ENCODE results near the gene PXDC1. TPM values are rescaled to one million over a fixed set of nuclear protein-coding genes. Genes with fewer than 3 reads are reported as not detected.

PXDC1 gene
- total RNA-seq, 2 donors from 2014 or later: 0.94 to 7.2 TPM

DNA sequence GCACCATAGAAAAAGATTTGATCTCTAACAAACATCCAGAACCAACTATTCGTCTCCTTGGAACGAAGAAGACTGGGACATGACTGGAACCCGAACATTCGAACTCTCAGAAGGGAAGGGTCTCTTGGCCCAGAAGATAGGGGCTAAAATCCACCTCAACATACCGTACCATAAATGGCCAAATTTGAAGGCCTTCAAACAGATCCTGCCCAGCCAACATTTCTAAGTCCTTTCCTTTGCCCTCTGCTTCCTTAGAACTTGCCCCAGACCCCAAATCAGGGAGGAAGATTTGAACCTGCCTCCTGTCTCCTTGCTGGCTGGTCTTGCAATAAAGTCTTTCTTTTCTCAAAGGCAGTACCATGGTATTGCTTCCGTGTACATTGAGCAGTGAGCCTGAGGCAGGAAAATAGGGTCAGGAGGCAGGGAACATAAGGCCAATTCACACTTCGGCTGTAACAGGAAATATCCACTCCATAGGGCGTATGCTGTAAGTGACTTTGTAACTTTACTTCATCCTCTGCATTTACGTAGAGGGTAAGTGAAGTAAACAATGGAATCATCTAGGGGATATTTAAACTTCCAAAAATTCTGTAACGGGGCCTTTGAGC, 1.8 kb upstream of the PXDC1 start:
- no peaks in the 10 kb centered on the region for H3K4me1 Mint-ChIP-seq (ENCODE audit: low read depth)
- no peaks in the 10 kb centered on the region for H3K9me3 Mint-ChIP-seq
- peaks cover 29% of the 10 kb centered on the region for H3K27me3 Mint-ChIP-seq (ENCODE audit: low read depth)
- no peak for ATAC-seq (replicated peaks in 1 of 2)
- peak overlapping the region; percentile 56 to 81 for H3K4me3 Mint-ChIP-seq
- H3K27ac Mint-ChIP-seq: no peak overlapping the region
- no peak for DNase-seq
- H3K36me3 Mint-ChIP-seq (ENCODE audit: insufficient read depth in 2 of 2): peaks cover 0 to 1% of the 10 kb centered on the region in 2 donors

- Mint-ChIP-seq H3K4me3 (peak overlapping the region; percentile 64 to 81), H3K4me1 (ENCODE audit: low read depth) (no peaks in the 10 kb centered on the region), H3K9me3 (no peaks in the 10 kb centered on the region), H3K36me3 (ENCODE audit: insufficient read depth in 2 of 2) (peaks cover 0 to 1% of the 10 kb centered on the region in 2 donors), H3K27me3 (ENCODE audit: low read depth) (peaks cover 36% of the 10 kb centered on the region), H3K27ac (no peak overlapping the region)
- DNase-seq (no peak), ATAC-seq (replicated peaks in 1 of 2) (no peak)
These were observed 1.2 kb upstream of the PXDC1 start for GRCh38 chr6:3752531-3753227.

DNA sequence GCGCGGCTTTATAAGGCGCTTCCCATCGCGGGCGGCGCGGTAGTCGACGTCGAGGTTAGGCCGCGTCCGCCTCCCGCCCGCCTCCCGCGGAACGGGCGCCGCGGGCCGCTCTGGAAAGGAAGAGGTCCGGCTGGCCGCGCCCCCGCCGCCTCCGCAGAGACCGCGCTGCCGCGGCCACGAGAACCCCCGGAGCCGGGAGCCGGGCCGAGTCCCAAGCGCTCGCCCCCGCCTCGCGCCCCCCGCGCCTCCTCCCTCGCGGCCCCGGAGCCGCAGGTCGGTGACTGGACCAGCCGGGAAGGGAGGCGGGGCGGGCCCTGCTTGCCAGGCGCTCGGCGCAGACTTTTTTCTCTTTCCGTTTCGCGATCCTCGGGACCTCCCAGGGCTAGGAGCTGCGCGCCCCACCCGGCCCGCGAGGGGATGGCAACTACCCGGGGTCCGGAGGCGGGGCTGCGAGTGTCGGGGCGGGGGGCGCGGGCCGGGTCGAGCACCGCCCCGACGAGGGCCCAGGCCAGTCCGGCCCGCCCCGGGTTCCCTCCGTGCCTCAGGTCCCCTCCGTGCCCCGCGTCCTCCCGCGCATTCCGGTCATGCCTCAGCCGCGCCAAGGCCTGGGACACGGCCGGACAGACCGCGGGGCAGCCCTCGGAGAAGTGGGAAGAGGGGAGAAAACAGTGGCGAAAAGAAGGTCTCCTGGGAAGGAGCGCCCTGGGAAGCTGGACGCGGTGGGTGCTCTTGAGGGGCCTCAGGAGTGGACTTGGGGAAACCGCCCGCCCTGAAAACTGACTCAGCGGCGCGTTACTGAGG, 417 bp upstream of the PXDC1 start:
- no peaks in the 10 kb centered on the region for H3K4me1 Mint-ChIP-seq (ENCODE audit: low read depth)
- peaks cover 0 to 1% of the 10 kb centered on the region in 2 donors for H3K36me3 Mint-ChIP-seq (ENCODE audit: insufficient read depth in 2 of 2)
- peak; percentile 75 to 79 for ATAC-seq (replicated peaks in 1 of 2)
- peak; percentile 76 for DNase-seq
- peaks cover 42% of the 10 kb centered on the region for H3K27me3 Mint-ChIP-seq (ENCODE audit: low read depth)
- no peak overlapping the region for H3K27ac Mint-ChIP-seq
- no peaks in the 10 kb centered on the region for H3K9me3 Mint-ChIP-seq
- H3K4me3 Mint-ChIP-seq: peak overlapping the region; percentile 64 to 71

DNA sequence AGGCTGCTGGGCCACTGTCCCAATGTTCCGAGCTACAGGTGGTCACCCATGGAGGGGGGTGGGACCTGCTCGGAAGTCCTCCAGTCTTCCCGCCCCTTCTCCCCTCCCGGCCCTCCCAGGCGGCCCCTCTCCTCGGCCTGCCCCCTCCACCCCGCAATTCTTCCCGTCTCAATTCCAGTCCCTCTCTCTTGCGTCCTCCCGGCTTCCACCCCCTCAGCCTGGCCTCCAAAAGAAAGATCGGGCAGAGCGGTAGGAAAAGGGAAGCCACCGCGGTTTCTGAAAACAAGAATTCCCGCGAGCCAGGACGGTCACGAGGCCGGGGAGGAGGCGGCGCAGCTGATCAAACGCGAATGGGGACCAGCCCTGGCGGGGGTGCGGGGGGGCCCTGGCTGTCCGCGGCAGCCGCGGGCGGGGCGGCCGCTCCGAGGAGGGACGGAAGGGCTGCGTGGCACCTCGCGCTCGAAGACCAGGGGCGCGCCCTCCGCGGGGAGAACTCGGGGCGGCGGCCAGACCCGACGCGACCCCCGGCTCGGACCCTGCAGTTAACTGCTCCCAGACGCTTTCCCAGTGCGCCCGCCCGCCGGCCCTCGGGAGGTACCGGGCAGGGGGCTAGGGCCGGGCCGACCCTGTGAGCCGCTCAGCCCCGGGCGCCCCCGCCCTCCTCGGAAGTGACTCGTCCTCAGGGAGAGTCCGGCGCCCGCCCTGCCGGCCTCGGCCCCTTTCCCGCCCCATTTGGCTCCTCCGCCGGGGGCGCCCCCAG, 1.0 kb downstream of the PXDC1 start:
- DNase-seq: peak; percentile 27 to 49
- no peak overlapping the region for H3K27ac Mint-ChIP-seq
- H3K27me3 Mint-ChIP-seq (ENCODE audit: low read depth): peaks cover 42% of the 10 kb centered on the region
- peak in 1 of 2 donors; percentile 49 for ATAC-seq (replicated peaks in 1 of 2)
- H3K4me3 Mint-ChIP-seq: peak overlapping the region; percentile 57 to 70
- H3K4me1 Mint-ChIP-seq (ENCODE audit: low read depth): no peaks in the 10 kb centered on the region
- no peaks in the 10 kb centered on the region for H3K9me3 Mint-ChIP-seq
- H3K36me3 Mint-ChIP-seq (ENCODE audit: insufficient read depth in 2 of 2): peaks cover 0 to 1% of the 10 kb centered on the region in 2 donors

DNA sequence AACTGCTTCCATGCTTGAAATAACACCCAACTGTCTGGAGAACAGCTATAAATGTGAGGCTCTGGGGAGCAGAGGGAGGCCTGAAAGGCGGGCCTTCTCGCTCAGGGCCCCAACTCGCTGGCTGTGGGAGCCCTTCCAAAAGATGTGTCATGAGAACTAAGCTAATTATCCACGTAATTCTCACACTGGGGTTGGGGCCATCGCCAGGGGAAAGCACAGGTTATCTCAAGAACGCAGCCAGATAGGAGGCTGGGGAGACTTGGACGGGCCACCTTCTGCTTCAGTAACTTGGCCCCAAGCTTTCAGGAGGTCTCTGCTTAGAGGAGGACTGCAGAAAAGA, 1.6 kb downstream of the PXDC1 start:
- ATAC-seq (replicated peaks in 1 of 2) (no peak), DNase-seq (no peak)
- peaks cover 0 to 1% of the 10 kb centered on the region in 2 donors for H3K36me3 Mint-ChIP-seq (ENCODE audit: insufficient read depth in 2 of 2)
- H3K27ac Mint-ChIP-seq: no peak overlapping the region
- H3K27me3 Mint-ChIP-seq (ENCODE audit: low read depth): peaks cover 42% of the 10 kb centered on the region
- H3K9me3 Mint-ChIP-seq: no peaks in the 10 kb centered on the region
- peak overlapping the region; percentile 54 to 70 for H3K4me3 Mint-ChIP-seq
- no peaks in the 10 kb centered on the region for H3K4me1 Mint-ChIP-seq (ENCODE audit: low read depth)

- Mint-ChIP-seq H3K4me1 (ENCODE audit: low read depth) (no peaks in the 10 kb centered on the region), H3K36me3 (ENCODE audit: insufficient read depth in 2 of 2) (peaks cover 0 to 1% of the 10 kb centered on the region in 2 donors), H3K9me3 (no peaks in the 10 kb centered on the region), H3K27ac (no peak overlapping the region), H3K4me3 (peak overlapping the region; percentile 28 to 54), H3K27me3 (ENCODE audit: low read depth) (peaks cover 43% of the 10 kb centered on the region)
- ATAC-seq (replicated peaks in 1 of 2) (no peak), DNase-seq (no peak)
These were observed 2.3 kb downstream of the PXDC1 start for GRCh38 chr6:3749067-3749841.

- H3K4me3 Mint-ChIP-seq: peak overlapping the region in 1 of 2 donors; percentile 20
- no peak overlapping the region for H3K27ac Mint-ChIP-seq
- peaks cover 41% of the 10 kb centered on the region for H3K27me3 Mint-ChIP-seq (ENCODE audit: low read depth)
- H3K9me3 Mint-ChIP-seq: no peaks in the 10 kb centered on the region
- no peaks in the 10 kb centered on the region for H3K4me1 Mint-ChIP-seq (ENCODE audit: low read depth)
- DNase-seq (peak; percentile 61 to 64), ATAC-seq (replicated peaks in 1 of 2) (peak; percentile 50 to 51)
- peaks cover 0 to 1% of the 10 kb centered on the region in 2 donors for H3K36me3 Mint-ChIP-seq (ENCODE audit: insufficient read depth in 2 of 2)
These were observed 3.1 kb downstream of the PXDC1 start for GRCh38 chr6:3748208-3749066.

DNA sequence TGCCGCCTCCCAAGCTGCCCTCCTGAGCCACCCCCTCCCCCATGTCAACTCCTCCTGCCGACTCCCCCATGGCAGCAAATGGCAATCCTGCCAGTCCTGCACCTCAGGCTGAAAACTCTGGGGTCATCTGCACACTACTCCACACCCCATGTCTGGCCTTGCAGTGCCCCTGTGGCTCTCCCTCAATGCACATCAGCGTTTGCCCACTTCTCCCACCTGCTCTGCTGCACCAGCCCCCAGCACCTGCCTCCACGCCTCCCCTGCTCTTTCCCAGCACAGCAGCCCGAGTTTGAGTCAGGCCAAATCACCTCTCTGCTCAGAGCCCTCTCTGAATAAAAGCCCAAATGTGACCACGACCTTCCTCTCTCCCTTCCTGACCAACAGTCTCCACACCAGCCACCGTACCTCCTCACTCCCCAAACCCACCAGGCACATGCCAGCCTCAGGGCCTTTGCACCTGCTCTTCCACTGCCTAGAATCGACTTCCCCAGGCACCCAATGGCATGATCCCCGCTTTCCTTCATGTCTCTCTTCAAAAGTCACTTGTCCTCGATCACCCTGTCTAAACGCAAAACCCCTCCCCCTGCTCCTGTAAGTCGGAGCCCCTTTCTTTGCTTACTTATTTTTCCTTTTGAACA, 4.3 kb downstream of the PXDC1 start:
- Mint-ChIP-seq H3K9me3 (no peaks in the 10 kb centered on the region), H3K27ac (no peak overlapping the region), H3K27me3 (ENCODE audit: low read depth) (peaks cover 34% of the 10 kb centered on the region), H3K4me3 (no peak overlapping the region), H3K36me3 (ENCODE audit: insufficient read depth in 2 of 2) (no peaks in the 10 kb centered on the region), H3K4me1 (ENCODE audit: low read depth) (peaks cover 11% of the 10 kb centered on the region)
- ATAC-seq (replicated peaks in 1 of 2) (no peak), DNase-seq (no peak)

GRCh38 chr6:3746696-3747095, 4.8 kb downstream of the PXDC1 start:
- Mint-ChIP-seq H3K36me3 (ENCODE audit: insufficient read depth in 2 of 2) (no peaks in the 10 kb centered on the region), H3K27ac (no peak overlapping the region), H3K4me1 (ENCODE audit: low read depth) (peaks cover 16% of the 10 kb centered on the region), H3K4me3 (no peak overlapping the region), H3K27me3 (ENCODE audit: low read depth) (peaks cover 39% of the 10 kb centered on the region), H3K9me3 (no peaks in the 10 kb centered on the region)
- ATAC-seq (replicated peaks in 1 of 2): no peak
- DNase-seq: no peak

DNA sequence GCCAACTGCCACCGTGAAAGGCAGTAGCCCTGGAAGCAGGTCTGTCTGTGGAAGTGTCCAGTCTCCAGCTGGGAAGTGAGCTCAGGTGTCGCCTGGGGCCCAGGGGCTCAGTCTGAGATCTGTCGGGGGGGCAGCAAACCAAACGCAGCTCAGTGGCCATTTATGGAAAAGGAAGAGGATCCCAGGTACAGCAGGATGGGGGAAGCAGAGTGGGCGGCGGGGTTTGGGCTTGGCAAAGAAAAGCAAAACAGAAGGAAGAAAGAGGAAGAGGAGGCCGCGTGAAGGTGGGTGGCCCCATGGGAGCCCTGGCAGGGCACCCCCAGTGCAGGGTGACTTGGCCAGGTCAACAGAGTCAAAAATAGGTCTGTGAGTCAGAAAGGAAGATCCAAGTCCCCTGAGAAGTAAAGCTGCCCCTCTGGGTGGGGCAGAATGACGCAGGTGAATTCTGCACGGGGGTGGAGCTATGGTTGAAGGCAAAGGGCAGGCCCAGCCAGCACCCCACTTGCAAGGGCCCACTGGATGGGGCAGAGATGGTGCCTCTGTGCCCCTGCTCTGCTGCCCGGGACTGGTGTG, 5.3 kb downstream of the PXDC1 start:
- peaks cover 17% of the 10 kb centered on the region for H3K4me1 Mint-ChIP-seq (ENCODE audit: low read depth)
- peaks cover 44% of the 10 kb centered on the region for H3K27me3 Mint-ChIP-seq (ENCODE audit: low read depth)
- no peak for ATAC-seq (replicated peaks in 1 of 2)
- H3K36me3 Mint-ChIP-seq (ENCODE audit: insufficient read depth in 2 of 2): no peaks in the 10 kb centered on the region
- no peak overlapping the region for H3K4me3 Mint-ChIP-seq
- H3K27ac Mint-ChIP-seq: no peak overlapping the region
- DNase-seq: no peak
- no peaks in the 10 kb centered on the region for H3K9me3 Mint-ChIP-seq

GRCh38 chr6:3745566-3746118, 5.9 kb downstream of the PXDC1 start:
- H3K4me1 Mint-ChIP-seq (ENCODE audit: low read depth): peaks cover 17% of the 10 kb centered on the region
- H3K27ac Mint-ChIP-seq: no peak overlapping the region
- H3K9me3 Mint-ChIP-seq: no peaks in the 10 kb centered on the region
- H3K36me3 Mint-ChIP-seq (ENCODE audit: insufficient read depth in 2 of 2): no peaks in the 10 kb centered on the region
- ATAC-seq (replicated peaks in 1 of 2): no peak
- no peak for DNase-seq
- peaks cover 46% of the 10 kb centered on the region for H3K27me3 Mint-ChIP-seq (ENCODE audit: low read depth)
- H3K4me3 Mint-ChIP-seq: no peak overlapping the region
